Ascending aorta (tissue), 2 donors: Measurements from ENCODE around the gene CASP3. TPM values are rescaled to one million over a fixed set of nuclear protein-coding genes. Genes with fewer than 3 reads are reported as not detected.

ENCODE experiments used
- DNase-seq, 2 donors: peaks; one replicate each; pipeline ENCODE4 v3.0.0-alpha.2; 2019; ENCODE audit warnings: low spot score in 2 of 2
- H3K27ac ChIP-seq, 2 donors: fragments of 200-600 bp; sonication (generic); one replicate each; pipeline ENCODE4 v1.5.1; 2016 to 2017; ENCODE audit warnings: mild to moderate bottlenecking in 1 of 2
- H3K27me3 ChIP-seq: fragments of 200-600 bp; sonication (generic); one replicate; pipeline ENCODE4 v1.5.1; 2017
- H3K36me3 ChIP-seq, 2 donors: fragments of 200-600 bp; sonication (generic); one replicate each; pipeline ENCODE4 v1.5.1; 2016
- H3K4me1 ChIP-seq, 2 donors: fragments of 200-600 bp; sonication (generic); one replicate each; pipeline ENCODE4 v1.5.1; 2016 to 2017; ENCODE audit warnings: mild to moderate bottlenecking in 1 of 2
- H3K4me3 ChIP-seq, 2 donors: fragments of 200-600 bp; sonication (generic); one replicate each; pipeline ENCODE4 v1.5.1; 2016 to 2017; ENCODE audit warnings: mild to moderate bottlenecking in 1 of 2
- H3K9me3 ChIP-seq, 2 donors: fragments of 200-600 bp; sonication (generic); one replicate each; pipeline ENCODE4 v1.5.1; 2016
- intact Hi-C: fragments of 100-400 bp; cut with DNase I; formaldehyde crosslinking; loops from one replicate; pipeline ENCODE4 v1.15.1; 2023
- total RNA-seq: library from RNA; depleted of rRNA; stranded (reverse); fragments of >200 nt; gene quantifications from one replicate; pipeline ENCODE4 v1.1.0, GENCODE V29; 2016
- TF ChIP-seq, protein P1 (sequence below), 3 experiments: fragments of 200-600 bp in 2 of 3; fragments of 450-650 bp in 1 of 3; sonication (generic) in 2 of 3; IDR thresholded peaks; one replicate each; pipeline ENCODE4 v1.5.1; 2016 to 2019; ENCODE audit warnings: antibody characterized with exemption in 3 of 3, mild to moderate bottlenecking in 1 of 3, moderate library complexity in 1 of 3

Gene CASP3
- total RNA-seq, 1 donor from 2014 or later = 1.5 TPM

DNA sequence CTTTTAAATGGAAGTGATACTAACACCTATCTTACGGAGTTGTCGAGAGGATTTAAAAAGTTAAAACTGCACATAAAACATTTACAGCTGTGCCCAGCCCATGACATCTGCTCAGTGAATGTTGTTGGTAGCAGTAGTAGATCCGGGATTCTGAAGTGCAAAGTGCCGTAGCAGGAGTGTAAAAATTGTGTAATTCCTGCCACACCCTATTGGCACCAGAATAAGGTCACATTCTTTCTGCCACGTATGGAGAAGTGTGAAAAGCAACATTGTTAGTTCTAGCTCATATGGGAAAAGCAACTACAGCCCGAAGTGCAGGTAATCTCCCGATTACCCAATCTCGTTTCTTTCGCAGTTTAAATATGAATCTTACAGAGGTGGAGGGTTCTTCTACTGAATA, 31.5 kb upstream of the CASP3 start:
- Histone ChIP-seq H3K4me1 (no peaks in the 10 kb centered on the region), H3K36me3 (peaks cover 2 to 4% of the 10 kb centered on the region in 2 donors), H3K9me3 (no peaks in the 10 kb centered on the region), H3K27ac (no peak overlapping the region), H3K4me3 (no peak overlapping the region), H3K27me3 (no peaks in the 10 kb centered on the region)
- DNase-seq = no peak
- TF ChIP-seq, protein P1, sequence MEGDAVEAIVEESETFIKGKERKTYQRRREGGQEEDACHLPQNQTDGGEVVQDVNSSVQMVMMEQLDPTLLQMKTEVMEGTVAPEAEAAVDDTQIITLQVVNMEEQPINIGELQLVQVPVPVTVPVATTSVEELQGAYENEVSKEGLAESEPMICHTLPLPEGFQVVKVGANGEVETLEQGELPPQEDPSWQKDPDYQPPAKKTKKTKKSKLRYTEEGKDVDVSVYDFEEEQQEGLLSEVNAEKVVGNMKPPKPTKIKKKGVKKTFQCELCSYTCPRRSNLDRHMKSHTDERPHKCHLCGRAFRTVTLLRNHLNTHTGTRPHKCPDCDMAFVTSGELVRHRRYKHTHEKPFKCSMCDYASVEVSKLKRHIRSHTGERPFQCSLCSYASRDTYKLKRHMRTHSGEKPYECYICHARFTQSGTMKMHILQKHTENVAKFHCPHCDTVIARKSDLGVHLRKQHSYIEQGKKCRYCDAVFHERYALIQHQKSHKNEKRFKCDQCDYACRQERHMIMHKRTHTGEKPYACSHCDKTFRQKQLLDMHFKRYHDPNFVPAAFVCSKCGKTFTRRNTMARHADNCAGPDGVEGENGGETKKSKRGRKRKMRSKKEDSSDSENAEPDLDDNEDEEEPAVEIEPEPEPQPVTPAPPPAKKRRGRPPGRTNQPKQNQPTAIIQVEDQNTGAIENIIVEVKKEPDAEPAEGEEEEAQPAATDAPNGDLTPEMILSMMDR (IDR thresholded peaks at IDR 0.05) = no peak
- intact Hi-C loops = no loop called here

DNA sequence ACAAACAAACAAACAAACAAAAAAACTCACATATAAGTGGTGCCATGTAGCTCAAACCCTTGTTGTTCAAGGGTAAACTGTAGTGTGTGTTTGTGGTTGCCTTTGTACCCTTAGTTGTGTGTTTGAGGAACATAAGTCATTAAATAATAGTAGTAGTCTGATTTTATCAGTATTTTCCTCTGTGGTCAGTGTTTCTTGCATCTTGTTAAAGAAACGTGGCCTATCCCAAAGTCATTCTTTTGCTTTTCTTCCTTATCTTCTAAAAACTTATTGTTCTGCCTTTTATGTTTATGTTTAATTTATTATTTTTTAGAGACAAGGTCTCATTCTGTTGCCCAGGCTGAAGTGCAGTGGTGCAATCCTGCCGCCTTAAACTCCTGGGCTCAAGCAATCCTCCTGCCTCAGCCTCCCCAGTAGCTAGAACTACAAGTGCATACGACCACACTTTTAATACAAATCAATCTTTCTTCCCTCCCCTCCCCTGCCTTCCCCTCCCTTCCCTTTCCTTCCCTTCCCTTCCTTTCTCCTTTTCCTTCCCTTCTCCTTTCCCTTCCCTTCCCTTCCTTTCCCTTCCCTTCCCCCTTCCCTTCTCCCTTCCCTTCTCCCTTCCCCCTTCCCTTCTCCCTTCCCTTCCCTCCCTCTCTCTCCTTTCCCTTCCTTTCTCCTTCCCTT, 26.7 kb upstream of the CASP3 start:
- Histone ChIP-seq H3K27me3 (no peaks in the 10 kb centered on the region), H3K4me3 (no peak overlapping the region), H3K27ac (no peak overlapping the region), H3K4me1 (no peaks in the 10 kb centered on the region), H3K36me3 (peaks cover 13 to 33% of the 10 kb centered on the region in 2 donors), H3K9me3 (no peaks in the 10 kb centered on the region)
- no peak for DNase-seq
- TF ChIP-seq, protein P1 (IDR thresholded peaks at IDR 0.05) = no peak
- intact Hi-C loops = no loop called here

DNA sequence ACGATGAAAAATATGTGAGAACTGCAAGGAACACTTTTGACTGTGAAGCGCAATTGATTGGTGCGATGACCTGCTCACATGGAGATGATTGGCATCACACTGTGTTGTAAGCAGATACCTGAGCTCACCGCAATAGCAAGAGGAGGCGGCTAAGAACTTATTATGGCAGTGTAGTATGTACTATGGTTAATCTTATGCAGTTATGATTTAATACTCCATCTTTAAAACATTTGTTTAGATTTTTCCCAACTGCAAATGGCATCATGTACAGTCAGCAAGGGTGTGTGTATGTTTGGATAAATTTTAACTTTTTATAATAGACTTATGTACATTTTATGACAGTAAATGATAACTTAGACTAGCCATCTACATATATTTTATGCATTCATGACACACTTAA, 25.8 kb upstream of the CASP3 start:
- Histone ChIP-seq H3K4me3 (no peak overlapping the region), H3K27me3 (no peaks in the 10 kb centered on the region), H3K27ac (no peak overlapping the region), H3K4me1 (no peaks in the 10 kb centered on the region), H3K36me3 (peaks cover 13 to 35% of the 10 kb centered on the region in 2 donors), H3K9me3 (no peaks in the 10 kb centered on the region)
- intact Hi-C loops = no loop called here
- TF ChIP-seq, protein P1 (IDR thresholded peaks at IDR 0.05) = no peak
- DNase-seq = no peak

DNA sequence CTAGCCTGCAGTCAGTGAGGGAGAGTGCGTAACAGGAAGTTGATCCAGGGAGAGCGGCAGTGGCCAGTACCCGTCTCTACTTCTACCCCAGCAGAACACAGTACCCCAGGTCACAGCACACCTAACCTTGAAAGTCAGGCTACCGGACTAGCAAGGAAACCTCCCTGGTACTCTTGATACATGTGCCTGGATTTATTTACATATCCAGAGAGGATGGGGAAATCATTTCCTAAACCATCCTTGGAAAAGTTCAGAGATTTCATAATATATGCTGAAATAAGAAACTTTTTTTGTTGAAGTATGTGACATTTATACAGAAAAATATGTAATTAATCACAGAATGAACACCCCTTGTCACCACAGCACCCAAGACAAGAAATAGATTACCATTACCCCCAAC, 24.8 kb upstream of the CASP3 start:
- H3K27me3 ChIP-seq = no peaks in the 10 kb centered on the region
- no peak overlapping the region for H3K4me3 ChIP-seq
- intact Hi-C loops = no loop called here
- H3K27ac ChIP-seq = no peak overlapping the region
- no peak for DNase-seq
- no peaks in the 10 kb centered on the region for H3K9me3 ChIP-seq
- TF ChIP-seq, protein P1 (IDR thresholded peaks at IDR 0.05) = no peak
- H3K36me3 ChIP-seq = peaks cover 13 to 40% of the 10 kb centered on the region in 2 donors
- H3K4me1 ChIP-seq = no peaks in the 10 kb centered on the region

DNA sequence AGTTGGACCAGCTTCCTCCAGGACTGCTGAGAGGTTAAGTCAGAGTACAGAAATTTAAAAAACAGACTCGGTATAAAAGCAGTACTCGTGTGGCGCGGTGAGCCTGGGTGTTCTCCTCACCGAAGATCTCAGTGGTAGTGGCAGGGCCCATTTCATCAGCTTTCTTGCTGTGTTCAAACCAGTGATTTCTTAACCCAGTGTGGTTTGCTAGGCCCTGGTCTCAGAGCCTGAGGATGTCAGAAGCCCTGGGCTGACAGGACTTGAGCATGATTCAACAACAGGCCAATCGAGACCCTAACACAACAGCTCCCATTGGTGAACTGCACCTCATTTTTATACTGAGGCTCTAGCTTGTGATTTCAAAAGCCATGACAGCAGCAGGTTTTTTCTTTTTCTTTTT, 23.5 kb upstream of the CASP3 start:
- H3K27me3 ChIP-seq = no peaks in the 10 kb centered on the region
- H3K9me3 ChIP-seq = no peaks in the 10 kb centered on the region
- H3K4me1 ChIP-seq = no peaks in the 10 kb centered on the region
- no peak overlapping the region for H3K27ac ChIP-seq
- DNase-seq = no peak
- H3K36me3 ChIP-seq = peaks cover 17 to 53% of the 10 kb centered on the region in 2 donors
- TF ChIP-seq, protein P1 (IDR thresholded peaks at IDR 0.05) = no peak
- intact Hi-C loops = no loop called here
- no peak overlapping the region for H3K4me3 ChIP-seq

DNA sequence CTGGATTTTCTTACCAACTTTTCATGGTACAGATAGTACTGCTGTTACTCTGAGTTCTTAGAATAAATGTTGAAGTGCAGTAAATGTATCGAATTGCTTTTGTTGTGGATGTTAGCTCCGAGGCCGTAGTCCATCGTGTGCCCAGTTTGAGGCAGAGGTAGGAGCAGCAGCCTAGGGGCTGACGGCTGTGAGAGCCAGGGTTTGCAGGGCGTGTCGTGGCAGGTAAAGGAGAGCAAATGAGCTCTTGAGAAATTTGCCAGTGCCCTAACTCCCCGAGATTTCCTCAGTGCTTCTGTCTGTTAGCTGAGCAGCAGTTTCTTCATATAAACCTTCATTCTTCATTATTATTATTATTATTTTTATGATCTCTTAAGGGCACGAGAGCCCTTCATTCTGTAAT, 21.9 kb upstream of the CASP3 start:
- H3K27me3 ChIP-seq = no peaks in the 10 kb centered on the region
- intact Hi-C loops = no loop called here
- H3K4me1 ChIP-seq = no peaks in the 10 kb centered on the region
- TF ChIP-seq, protein P1 (IDR thresholded peaks at IDR 0.05) = no peak
- peaks cover 18 to 68% of the 10 kb centered on the region in 2 donors for H3K36me3 ChIP-seq
- no peak for DNase-seq
- no peak overlapping the region for H3K4me3 ChIP-seq
- H3K27ac ChIP-seq = no peak overlapping the region
- no peaks in the 10 kb centered on the region for H3K9me3 ChIP-seq
